DND-41 (cell line): ENCODE results near the gene HNRNPLL.

Source experiments
- EZH2 ChIP-seq: IDR thresholded peaks from 3 replicates; pipeline ENCODE4 v1.6.1; 2012; ENCODE audit warnings: borderline replicate concordance, low read depth, mild to moderate bottlenecking, moderate library complexity, low read length, inconsistent platforms; ENCODE audit not compliant: severe bottlenecking
- TF ChIP-seq, protein P1 (sequence below): IDR thresholded peaks from 2 replicates; pipeline ENCODE4 v1.5.1; 2012; ENCODE audit warnings: borderline replicate concordance, low read length, moderate library complexity, mild to moderate bottlenecking; ENCODE audit not compliant: poor library complexity, severe bottlenecking; ENCODE audit errors: extremely low read depth

DNA sequence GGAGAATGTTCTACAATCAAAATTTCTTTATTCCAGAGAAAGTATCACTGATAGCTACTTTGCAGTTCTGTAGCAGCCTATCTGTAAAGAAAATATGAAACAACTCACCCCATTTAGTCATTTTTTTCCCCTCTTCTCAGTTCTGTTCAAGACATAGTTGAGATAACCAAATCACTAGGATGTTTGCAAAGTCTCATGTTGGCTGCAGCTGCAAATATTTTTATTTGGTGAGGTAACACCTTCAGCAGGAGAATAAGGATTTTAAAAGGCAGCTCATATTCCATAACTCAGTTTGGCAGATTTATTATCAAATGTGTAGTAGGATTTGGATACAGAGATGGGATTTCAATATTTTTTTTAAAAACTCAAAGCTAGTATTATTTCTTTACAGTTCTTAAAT is 41.0 kb downstream of the HNRNPLL start:
- no peak for TF ChIP-seq EZH2
- TF ChIP-seq, protein P1, sequence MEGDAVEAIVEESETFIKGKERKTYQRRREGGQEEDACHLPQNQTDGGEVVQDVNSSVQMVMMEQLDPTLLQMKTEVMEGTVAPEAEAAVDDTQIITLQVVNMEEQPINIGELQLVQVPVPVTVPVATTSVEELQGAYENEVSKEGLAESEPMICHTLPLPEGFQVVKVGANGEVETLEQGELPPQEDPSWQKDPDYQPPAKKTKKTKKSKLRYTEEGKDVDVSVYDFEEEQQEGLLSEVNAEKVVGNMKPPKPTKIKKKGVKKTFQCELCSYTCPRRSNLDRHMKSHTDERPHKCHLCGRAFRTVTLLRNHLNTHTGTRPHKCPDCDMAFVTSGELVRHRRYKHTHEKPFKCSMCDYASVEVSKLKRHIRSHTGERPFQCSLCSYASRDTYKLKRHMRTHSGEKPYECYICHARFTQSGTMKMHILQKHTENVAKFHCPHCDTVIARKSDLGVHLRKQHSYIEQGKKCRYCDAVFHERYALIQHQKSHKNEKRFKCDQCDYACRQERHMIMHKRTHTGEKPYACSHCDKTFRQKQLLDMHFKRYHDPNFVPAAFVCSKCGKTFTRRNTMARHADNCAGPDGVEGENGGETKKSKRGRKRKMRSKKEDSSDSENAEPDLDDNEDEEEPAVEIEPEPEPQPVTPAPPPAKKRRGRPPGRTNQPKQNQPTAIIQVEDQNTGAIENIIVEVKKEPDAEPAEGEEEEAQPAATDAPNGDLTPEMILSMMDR, result no peak
